ENCODE measurements around the gene XBP1.

XBP1 gene

DNA sequence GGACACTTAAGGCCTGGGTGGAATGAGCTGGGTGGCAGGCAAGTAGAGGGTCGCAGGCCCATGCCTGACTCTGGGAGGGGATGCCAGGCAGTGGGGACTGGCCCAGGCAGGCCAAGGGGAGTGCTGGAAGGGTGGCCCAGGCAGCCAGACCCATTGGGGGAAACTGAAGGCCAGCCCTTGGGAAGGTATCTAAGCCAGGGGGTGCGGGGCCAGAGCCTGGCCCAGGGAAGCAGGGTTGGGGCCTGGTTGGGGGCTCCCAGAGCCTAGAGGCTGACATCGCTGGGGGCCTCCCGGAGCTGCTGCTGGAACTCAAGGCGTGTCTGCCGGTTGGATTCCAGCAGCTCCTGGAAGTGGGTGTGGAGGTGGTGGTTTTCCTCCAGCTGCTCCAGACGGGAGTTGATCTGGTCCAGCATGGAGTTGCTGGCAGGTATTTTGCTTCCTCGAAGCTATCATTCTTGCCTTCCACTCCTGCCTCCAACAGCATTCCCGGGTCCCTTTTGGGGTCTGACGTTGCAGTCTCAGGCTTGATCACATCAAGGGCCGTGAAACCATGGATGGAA is 35.3 kb upstream of the XBP1 start:
- DNase-seq (ENCODE audit: extremely low read depth, low read depth): no peak
- TF ChIP-seq, protein P1, sequence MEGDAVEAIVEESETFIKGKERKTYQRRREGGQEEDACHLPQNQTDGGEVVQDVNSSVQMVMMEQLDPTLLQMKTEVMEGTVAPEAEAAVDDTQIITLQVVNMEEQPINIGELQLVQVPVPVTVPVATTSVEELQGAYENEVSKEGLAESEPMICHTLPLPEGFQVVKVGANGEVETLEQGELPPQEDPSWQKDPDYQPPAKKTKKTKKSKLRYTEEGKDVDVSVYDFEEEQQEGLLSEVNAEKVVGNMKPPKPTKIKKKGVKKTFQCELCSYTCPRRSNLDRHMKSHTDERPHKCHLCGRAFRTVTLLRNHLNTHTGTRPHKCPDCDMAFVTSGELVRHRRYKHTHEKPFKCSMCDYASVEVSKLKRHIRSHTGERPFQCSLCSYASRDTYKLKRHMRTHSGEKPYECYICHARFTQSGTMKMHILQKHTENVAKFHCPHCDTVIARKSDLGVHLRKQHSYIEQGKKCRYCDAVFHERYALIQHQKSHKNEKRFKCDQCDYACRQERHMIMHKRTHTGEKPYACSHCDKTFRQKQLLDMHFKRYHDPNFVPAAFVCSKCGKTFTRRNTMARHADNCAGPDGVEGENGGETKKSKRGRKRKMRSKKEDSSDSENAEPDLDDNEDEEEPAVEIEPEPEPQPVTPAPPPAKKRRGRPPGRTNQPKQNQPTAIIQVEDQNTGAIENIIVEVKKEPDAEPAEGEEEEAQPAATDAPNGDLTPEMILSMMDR (IDR thresholded peaks at IDR 0.05; ENCODE audit: low read depth, low read length, missing control alignments): no peak

GRCh38 chr22:28833276-28833923 is 33.0 kb upstream of the XBP1 start:
- H3K4me3 ChIP-seq (replicated peaks; ENCODE audit: low read depth, low read length): no peak overlapping the region
- TF ChIP-seq, protein P1 (IDR thresholded peaks at IDR 0.05; ENCODE audit: low read depth, low read length, missing control alignments): no peak
- DNase-seq (ENCODE audit: extremely low read depth, low read depth): no peak

More for the DNA sequence above, 35.3 kb upstream of the XBP1 start:
- no peak overlapping the region for H3K4me3 ChIP-seq (replicated peaks; ENCODE audit: low read depth, low read length)

GRCh38 chr22:28832731-28833130 is 32.4 kb upstream of the XBP1 start:
- no peak for DNase-seq (ENCODE audit: extremely low read depth, low read depth)
- TF ChIP-seq, protein P1 (IDR thresholded peaks at IDR 0.05; ENCODE audit: low read depth, low read length, missing control alignments): no peak
- no peak overlapping the region for H3K4me3 ChIP-seq (replicated peaks; ENCODE audit: low read depth, low read length)

DNA sequence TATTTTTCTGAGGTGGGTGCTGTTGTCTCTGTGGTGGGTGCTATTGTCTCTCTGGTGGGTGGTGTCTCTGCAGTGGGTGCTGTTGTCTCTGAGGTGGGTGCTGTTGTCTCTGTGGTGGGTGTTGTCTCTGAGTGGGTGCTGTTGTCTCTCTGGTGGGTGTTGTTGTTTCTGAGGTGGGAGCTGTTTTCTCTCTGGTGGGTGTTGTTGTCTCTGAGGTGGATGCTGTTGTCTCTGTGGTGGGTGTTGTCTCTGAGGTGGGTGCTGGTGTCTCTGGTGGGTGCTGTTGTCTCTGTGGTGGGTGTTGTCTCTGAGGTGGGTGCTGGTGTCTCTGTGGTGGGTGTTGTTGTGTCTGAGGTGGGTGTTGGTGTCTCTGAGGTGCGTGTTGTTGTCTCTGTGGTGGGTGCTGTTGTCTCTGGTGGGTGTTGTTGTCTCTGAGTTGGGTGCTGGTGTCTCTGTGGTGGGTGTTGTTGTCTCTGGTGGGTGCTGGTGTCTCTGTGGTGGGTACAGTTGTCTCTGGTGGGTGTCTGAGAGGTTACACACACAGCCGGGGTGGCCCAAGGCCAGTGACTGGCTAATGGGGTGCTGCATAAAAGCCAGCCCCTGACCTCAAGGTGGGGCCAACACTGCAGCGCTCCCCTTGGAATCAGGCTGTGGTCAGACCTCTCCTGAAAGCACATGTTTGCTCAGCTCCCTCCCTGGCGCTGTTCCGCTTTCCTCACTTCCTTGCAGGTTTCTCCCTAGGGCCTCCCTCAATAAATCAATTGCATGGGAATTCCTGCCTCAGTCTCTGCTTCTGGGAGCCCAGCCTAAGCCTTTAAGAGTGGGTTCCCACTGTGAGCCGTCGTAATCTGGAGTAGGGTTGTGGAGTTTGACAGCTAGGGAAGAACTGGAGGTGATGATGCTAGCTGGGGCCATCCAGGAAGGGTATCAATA is 31.0 kb upstream of the XBP1 start:
- DNase-seq (ENCODE audit: extremely low read depth, low read depth): no peak
- H3K4me3 ChIP-seq (replicated peaks; ENCODE audit: low read depth, low read length): no peak overlapping the region
- TF ChIP-seq, protein P1 (IDR thresholded peaks at IDR 0.05; ENCODE audit: low read depth, low read length, missing control alignments): no peak

- TF ChIP-seq, protein P1 (IDR thresholded peaks at IDR 0.05; ENCODE audit: low read depth, low read length, missing control alignments): no peak
- DNase-seq (ENCODE audit: extremely low read depth, low read depth): no peak
- H3K4me3 ChIP-seq (replicated peaks; ENCODE audit: low read depth, low read length): no peak overlapping the region
These were observed 30.1 kb upstream of the XBP1 start for GRCh38 chr22:28830441-28830840.

- peak; percentile 47 for DNase-seq (ENCODE audit: extremely low read depth, low read depth)
- TF ChIP-seq, protein P1 (IDR thresholded peaks at IDR 0.05; ENCODE audit: low read depth, low read length, missing control alignments): peak; percentile 98
These were observed 29.2 kb upstream of the XBP1 start for GRCh38 chr22:28829358-28830181.

More at GRCh38 chr22:28829358-28830181, 29.2 kb upstream of the XBP1 start:
- no peak overlapping the region for H3K4me3 ChIP-seq (replicated peaks; ENCODE audit: low read depth, low read length)

All from HFF-Myc (cell line).